HepG2 (cell line): Measurements from ENCODE around the gene ATP11C. TPM values are rescaled to one million over a fixed set of nuclear protein-coding genes. Genes with fewer than 3 reads are reported as not detected.

Experiments
- ATAC-seq: fragments of 200-7000 bp; cut with Tn5 transposase; 3 replicates; pipeline ENCODE4 v1.9.1; 2020; ENCODE audit warnings: mild to moderate bottlenecking, moderate library complexity
- BruUV-seq: library from RNA; stranded (reverse); fragments of 400-500 nt; replicated peaks from 2 replicates; lab custom pipeline; 2021; lab: Mats Ljungman, UMichigan
- CTCF ChIA-PET: fragments of 300-600 bp; formaldehyde crosslinking; extraction: SDS; loops from one replicate; lab custom pipeline; 2021; ENCODE audit warnings: low total read pairs, inconsistent platforms, low intra/inter-chr PET ratio; lab: Yijun Ruan, JAX
- POLR2A ChIA-PET: fragments of 350-600 bp; sonication (Branson Sonifier 250); formaldehyde crosslinking; loops from one replicate; lab custom pipeline; 2020; ENCODE audit warnings: antibody characterized with exemption, inconsistent platforms; lab: Yijun Ruan, JAX
- DNase-seq: peaks from one replicate; pipeline ENCODE4 v3.0.0-alpha.2; 2015; ENCODE audit warnings: low spot score
- FAIRE-seq: peaks from 3 replicates; lab custom pipeline; 2011; peaks lifted over from hg19 to GRCh38; lab: Jason Lieb, UNC
- H2AFZ ChIP-seq: one replicate; pipeline ENCODE4 v1.6.1; 2011; ENCODE audit warnings: low read length, inconsistent platforms
- H3K27ac ChIP-seq: fragments of 300-600 bp; 3 replicates; pipeline ENCODE4 v1.8.0; 2011; ENCODE audit warnings: mixed run types, mild to moderate bottlenecking, mixed read lengths, low read length, inconsistent platforms; ENCODE audit not compliant: insufficient read depth; ENCODE audit errors: extremely low read length
- H3K27me3 ChIP-seq, 2 experiments: fragments of 200-600 bp in 1 of 2; 2 replicates in 1 of 2; 3 replicates in 1 of 2; pipeline versions ENCODE4 v1.6.0 to v1.8.0; 2011; ENCODE audit warnings: low read length in 2 of 2, mild to moderate bottlenecking in 2 of 2, moderate library complexity in 2 of 2, inconsistent platforms in 1 of 2; ENCODE audit not compliant: insufficient read depth in 2 of 2, control insufficient read depth in 1 of 2
- H3K36me3 ChIP-seq, 2 experiments: fragments of 200-600 bp in 1 of 2; replicated peaks in 1 of 2; 2 replicates in 1 of 2; 3 replicates in 1 of 2; pipeline versions ENCODE4 v1.5.1 to v1.8.0; 2011; ENCODE audit warnings: low read length in 2 of 2, inconsistent platforms in 1 of 2; ENCODE audit not compliant: insufficient read depth in 2 of 2, control insufficient read depth in 1 of 2
- H3K4me1 ChIP-seq: 2 replicates; pipeline ENCODE4 v1.5.1; 2012; ENCODE audit warnings: low read length, inconsistent platforms; ENCODE audit not compliant: insufficient read depth
- H3K4me2 ChIP-seq: 2 replicates; pipeline ENCODE4 v1.6.0; 2011; ENCODE audit warnings: low read depth, low read length, inconsistent platforms
- H3K4me3 ChIP-seq, 3 experiments: fragments of 200-600 bp in 1 of 3; sonication (generic), shearing (Covaris generic) in 1 of 3; replicated peaks in 1 of 3; 2 replicates each; pipeline ENCODE4 v1.5.1; 2011 to 2016; ENCODE audit warnings: low read length in 3 of 3, inconsistent platforms in 2 of 3, low read depth in 2 of 3, mild to moderate bottlenecking in 2 of 3, control low read depth in 1 of 3, mixed read lengths in 1 of 3; ENCODE audit not compliant: insufficient read depth in 1 of 3
- H3K79me2 ChIP-seq: one replicate; pipeline ENCODE4 v1.6.1; 2011; ENCODE audit warnings: low read length, inconsistent platforms; ENCODE audit not compliant: insufficient read depth
- H3K9ac ChIP-seq: 2 replicates; pipeline ENCODE4 v1.6.0; 2011; ENCODE audit warnings: mild to moderate bottlenecking, low read depth, low read length, inconsistent platforms; ENCODE audit not compliant: insufficient read depth
- H3K9me3 ChIP-seq: 2 replicates; pipeline ENCODE4 v1.5.1; 2012; ENCODE audit warnings: mild to moderate bottlenecking, low read length
- H4K20me1 ChIP-seq: 2 replicates; pipeline ENCODE4 v1.6.0; 2011; ENCODE audit warnings: inconsistent platforms, mild to moderate bottlenecking, low read length, moderate library complexity; ENCODE audit not compliant: insufficient read depth
- IRF9 ChIP-seq: sonication (generic); formaldehyde crosslinking; IDR thresholded peaks from 2 replicates; pipeline ENCODE4 v1.8.0; 2022; ENCODE audit warnings: missing genetic modification reagents, mild to moderate bottlenecking, borderline replicate concordance
- POGZ ChIP-seq: sonication (generic); formaldehyde crosslinking; IDR thresholded peaks from 2 replicates; pipeline ENCODE4 v1.4.0; 2020; ENCODE audit warnings: mild to moderate bottlenecking, missing genetic modification reagents
- SMC3 ChIP-seq: IDR thresholded peaks from 2 replicates; pipeline ENCODE4 v1.6.1; 2011; ENCODE audit warnings: low read length, improper control_type of control experiment
- TSC22D2 ChIP-seq: sonication (generic); formaldehyde crosslinking; IDR thresholded peaks from 2 replicates; pipeline ENCODE4 v1.5.1; 2020; ENCODE audit warnings: missing genetic modification reagents, mild to moderate bottlenecking, borderline replicate concordance
- ZEB1 ChIP-seq: IDR thresholded peaks from 2 replicates; pipeline ENCODE4 v1.6.1; 2012; ENCODE audit warnings: mild to moderate bottlenecking, low read depth, inconsistent platforms; ENCODE audit not compliant: insufficient replicate concordance
- ZHX2 ChIP-seq, 2 experiments: sonication (generic) in 1 of 2; formaldehyde crosslinking in 1 of 2; IDR thresholded peaks; 2 replicates each; pipeline versions ENCODE4 v1.6.1 to v1.9.0; 2014 to 2022; ENCODE audit warnings: antibody characterized with exemption in 1 of 2, borderline replicate concordance in 1 of 2, inconsistent platforms in 1 of 2, low read depth in 1 of 2, missing genetic modification reagents in 1 of 2
- ZNF296 ChIP-seq: sonication (generic); formaldehyde crosslinking; conservative IDR thresholded peaks from 2 replicates; pipeline ENCODE4 v1.5.0; 2020; ENCODE audit warnings: mild to moderate bottlenecking, missing genetic modification reagents
- ZNF547 ChIP-seq: sonication (generic); formaldehyde crosslinking; IDR thresholded peaks from 2 replicates; pipeline ENCODE4 v1.5.1; 2020; ENCODE audit warnings: mild to moderate bottlenecking, missing genetic modification reagents
- ZNF570 ChIP-seq: sonication (generic); formaldehyde crosslinking; IDR thresholded peaks from 2 replicates; pipeline ENCODE4 v1.4.0; 2020; ENCODE audit warnings: mild to moderate bottlenecking, missing genetic modification reagents, borderline replicate concordance
- WGBS: methylation state at CpG from one replicate; pipeline ENCODE4 v1.1.6; 2017; ENCODE audit warnings: low lambda C conversion rate; 5-methylcytosine and 5-hydroxymethylcytosine counted together
- in situ Hi-C: cut with HindIII; loops from 2 replicates; pipeline ENCODE4 v1.10.0; 2017; ENCODE audit warnings: low pct_unique_long_range_greater_than_20kb; ENCODE audit not compliant: extremely low pct_ligation_motif_present
- intact Hi-C: fragments of 100-400 bp; cut with micrococcal nuclease; formaldehyde crosslinking; loops from one replicate; pipeline ENCODE4 v1.10.0; 2022; ENCODE audit not compliant: unreplicated experiment
- polyA plus RNA-seq, 8 experiments: library from polyadenylated mRNA; depleted of rRNA in 3 of 8; stranded (reverse) in 7 of 8; unstranded in 1 of 8; fragments of >200 nt; fragmentation: Illumina TruSeq in 4 of 8; extraction: Trizol in 4 of 8; gene quantifications; 2 replicates each; pipeline versions ENCODE4 v1.2.1 to v1.2.3, GENCODE V29; 2011 to 2016; ENCODE audit warnings: low read depth in 4 of 8, missing spikeins in 1 of 8, mixed read lengths in 1 of 8; ENCODE audit not compliant: insufficient read depth in 1 of 8
- total RNA-seq, 5 experiments: library from RNA; depleted of rRNA; stranded (reverse); fragments of >200 nt; fragmentation: Illumina TruSeq; extraction: Trizol; gene quantifications; 2 replicates each; pipeline ENCODE4 v1.2.3, GENCODE V29; 2016; ENCODE audit warnings: low read depth in 1 of 5

Gene ATP11C
- total and polyA plus RNA-seq, 2 of the 13 experiments (the other 11 are each of a cell fraction or from before 2014, with no cell fraction given), result 8.5 to 16.9 TPM

GRCh38 chrX:139734996-139735395 is 197.9 kb downstream of the ATP11C start:
- H4K20me1 ChIP-seq, result no peaks in the 10 kb centered on the region
- ChIA-PET CTCF (no interaction called here), POLR2A (no interaction called here)
- 88% methylated on average over 1 of the region's 1 CpG for WGBS
- no peak for DNase-seq
- no peak overlapping the region for H3K4me2 ChIP-seq
- no peaks in the 10 kb centered on the region for H3K36me3 ChIP-seq
- H3K4me3 ChIP-seq, result no peak overlapping the region
- no peak for FAIRE-seq
- in situ Hi-C loops (no loop called here), intact Hi-C loops (no loop called here)
- H3K9ac ChIP-seq, result no peak overlapping the region
- no peak overlapping the region for H2AFZ ChIP-seq
- no peak overlapping the region for H3K27ac ChIP-seq
- BruUV-seq, result no TSS peak
- no peaks in the 10 kb centered on the region for H3K4me1 ChIP-seq
- TF ChIP-seq POGZ (CRISPR knock-in tag) (no peak), SMC3 (no peak), TSC22D2 (no peak), ZHX2 (IDR thresholded peaks at IDR 0.05; ENCODE audit: low read depth) (no peak), ZHX2 (CRISPR knock-in tag; IDR thresholded peaks at IDR 0.05; ENCODE audit: borderline replicate concordance) (no peak), ZNF570 (CRISPR knock-in tag) (no peak), IRF9 (CRISPR knock-in tag) (no peak), ZEB1 (no peak), ZNF547 (no peak), ZNF296 (CRISPR knock-in tag) (no peak)
- no peak for ATAC-seq
- H3K79me2 ChIP-seq, result no peaks in the 10 kb centered on the region
- H3K9me3 ChIP-seq, result no peaks in the 10 kb centered on the region
- H3K27me3 ChIP-seq, result no peaks in the 10 kb centered on the region
